BLaER1 (cell line): ENCODE measurements around the gene PARD3.
"Not testable (repeated sequence)": the region's sequence is repeated elsewhere in the genome, so short reads cannot be mapped to it uniquely, and the experiment has no call there.

Experiments used
- H3K27ac ChIP-seq: shearing (Covaris generic); formaldehyde crosslinking; 2 replicates; pipeline ENCODE4 v1.8.1; 2022
- H3K27me3 ChIP-seq: shearing (Covaris generic); formaldehyde crosslinking; 2 replicates; pipeline ENCODE4 v1.8.1; 2022
- H3K36me3 ChIP-seq: shearing (Covaris generic); formaldehyde crosslinking; 2 replicates; pipeline ENCODE4 v1.8.1; 2022
- H3K4me1 ChIP-seq: shearing (Covaris generic); formaldehyde crosslinking; 2 replicates; pipeline ENCODE4 v1.8.1; 2022
- H3K4me2 ChIP-seq: shearing (Covaris generic); formaldehyde crosslinking; 2 replicates; pipeline ENCODE4 v1.8.1; 2022
- H3K4me3 ChIP-seq: shearing (Covaris generic); formaldehyde crosslinking; 2 replicates; pipeline ENCODE4 v1.8.1; 2022
- H3K9ac ChIP-seq: shearing (Covaris generic); formaldehyde crosslinking; 2 replicates; pipeline ENCODE4 v1.8.1; 2022
- H3K9me3 ChIP-seq: shearing (Covaris generic); formaldehyde crosslinking; 2 replicates; pipeline ENCODE4 v1.8.1; 2022
- H4K20me1 ChIP-seq: shearing (Covaris generic); formaldehyde crosslinking; 2 replicates; pipeline ENCODE4 v1.8.1; 2022
- Cebpa-rat ChIP-seq: shearing (Covaris generic); IDR thresholded peaks from 2 replicates; pipeline ENCODE4 v1.8.1; 2022

PARD3 gene

GRCh38 chr10:34454590-34455261 lies 360.4 kb downstream of the PARD3 start:
- no peaks in the 10 kb centered on the region for H3K9me3 ChIP-seq
- no peak overlapping the region for H3K9ac ChIP-seq
- H3K27me3 ChIP-seq: no peaks in the 10 kb centered on the region
- H3K4me2 ChIP-seq: no peak overlapping the region
- no peaks in the 10 kb centered on the region for H3K4me1 ChIP-seq
- no peak overlapping the region for H3K4me3 ChIP-seq
- TF ChIP-seq Cebpa-rat: no peak
- no peak overlapping the region for H3K27ac ChIP-seq
- no peaks in the 10 kb centered on the region for H4K20me1 ChIP-seq
- peaks cover 5% of the 10 kb centered on the region; the same call in 1 of the 2 replicates for H3K36me3 ChIP-seq

DNA sequence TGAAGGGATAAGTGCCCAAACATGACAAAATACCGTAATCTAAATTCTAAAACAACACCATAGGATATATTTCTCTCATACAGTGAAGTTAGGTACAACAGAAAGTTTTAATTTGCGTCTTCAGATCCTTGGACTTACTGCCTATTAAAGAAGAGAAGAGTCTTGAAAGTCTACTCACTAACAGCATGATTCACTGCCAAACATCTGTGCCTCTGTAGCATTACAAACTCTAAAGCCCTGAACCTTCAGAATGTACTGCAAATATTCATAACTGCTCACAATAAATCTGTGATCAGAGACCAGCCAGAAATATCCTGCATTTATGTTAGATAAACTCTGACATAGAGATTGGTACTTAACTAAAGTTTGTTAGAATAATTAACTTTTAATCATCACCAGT lies 365.3 kb downstream of the PARD3 start:
- no peak for TF ChIP-seq Cebpa-rat

DNA sequence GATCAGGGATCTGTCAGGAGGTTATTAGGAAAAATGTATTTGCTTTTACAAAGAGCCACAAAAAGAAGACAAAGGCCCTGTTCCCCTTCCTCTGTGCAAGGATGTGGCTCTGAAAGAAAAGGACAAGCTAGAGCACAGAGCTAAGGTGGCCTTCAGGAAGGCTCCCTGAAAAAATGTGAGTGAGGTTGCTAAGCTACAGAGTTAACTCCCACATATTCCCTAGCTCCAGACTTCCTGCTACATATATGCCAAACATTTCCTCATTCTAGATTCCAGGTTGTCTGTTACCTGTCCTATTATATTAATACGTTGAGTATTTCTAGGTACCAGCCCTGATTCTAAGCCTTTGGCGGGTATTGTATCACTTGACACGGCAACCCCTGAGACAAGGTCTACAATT lies 369.0 kb downstream of the PARD3 start:
- Histone ChIP-seq H3K4me3 (no peak overlapping the region), H3K27ac (no peak overlapping the region), H3K4me2 (no peak overlapping the region), H4K20me1 (no peaks in the 10 kb centered on the region), H3K36me3 (peaks cover 8% of the 10 kb centered on the region; the same call in 1 of the 2 replicates), H3K4me1 (0 out of 2 replicates have a peak, but pooled peaks cover 6% of the 10 kb centered on the region), H3K27me3 (no peaks in the 10 kb centered on the region), H3K9me3 (no peaks in the 10 kb centered on the region), H3K9ac (no peak overlapping the region)
- TF ChIP-seq Cebpa-rat: no peak

More for the DNA sequence above, 365.3 kb downstream of the PARD3 start:
- Histone ChIP-seq H3K27me3 (no peaks in the 10 kb centered on the region), H3K4me2 (no peak overlapping the region), H3K9me3 (no peaks in the 10 kb centered on the region), H3K4me1 (0 out of 2 replicates have a peak, but pooled peaks cover 6% of the 10 kb centered on the region), H4K20me1 (no peaks in the 10 kb centered on the region), H3K9ac (no peak overlapping the region), H3K4me3 (no peak overlapping the region), H3K36me3 (no peaks in the 10 kb centered on the region; the same call in 1 of the 2 replicates), H3K27ac (no peak overlapping the region)

DNA sequence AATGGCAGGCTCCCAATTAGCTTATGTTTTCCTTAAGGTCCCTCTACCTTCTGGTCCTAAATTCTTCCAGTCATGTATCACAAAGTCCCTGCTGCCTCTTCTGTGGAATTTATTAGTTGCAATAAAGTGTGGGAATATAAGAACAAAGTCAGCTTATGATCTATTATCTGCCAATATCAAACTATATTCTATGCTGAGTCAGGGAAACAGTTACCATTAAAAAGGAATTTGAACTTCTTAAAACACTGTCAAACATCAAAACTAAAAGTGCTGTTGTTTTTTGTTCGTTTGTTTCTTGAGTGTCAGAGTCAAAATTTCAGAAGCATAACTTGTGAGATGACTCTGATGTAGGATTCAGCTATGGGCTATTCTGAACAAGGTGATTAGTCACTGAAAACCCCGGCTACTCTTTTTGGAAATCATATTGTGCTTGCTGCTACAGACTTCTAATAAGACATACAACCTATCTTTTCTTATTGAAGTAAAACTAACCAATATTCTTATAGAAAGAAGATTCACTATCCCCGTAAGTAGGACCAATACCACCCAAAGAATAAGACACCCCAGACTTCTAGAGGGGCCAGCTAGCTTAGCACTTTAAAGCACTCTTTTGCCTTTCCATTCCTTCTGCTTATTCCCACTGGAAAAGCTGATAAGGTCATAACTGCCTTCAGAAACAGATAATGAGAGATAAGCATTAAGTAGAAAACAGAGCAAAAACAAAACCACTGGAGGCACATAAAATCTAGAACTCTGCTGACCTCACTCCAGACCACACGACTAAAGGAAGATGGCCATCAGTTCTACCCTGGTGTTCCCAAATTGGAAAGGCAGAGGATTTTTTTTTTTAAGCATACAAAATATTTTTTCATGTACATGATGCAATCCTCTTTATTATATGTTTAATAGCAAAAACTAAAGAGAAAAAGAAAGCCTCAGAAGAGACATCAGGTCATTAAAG lies 370.6 kb downstream of the PARD3 start:
- Histone ChIP-seq H3K4me2 (no peak overlapping the region), H3K27ac (no peak overlapping the region), H3K4me3 (no peak overlapping the region), H3K27me3 (no peaks in the 10 kb centered on the region), H3K4me1 (0 out of 2 replicates have a peak, but pooled peaks cover 6% of the 10 kb centered on the region), H3K9ac (no peak overlapping the region), H3K36me3 (peaks cover 8% of the 10 kb centered on the region; the same call in 1 of the 2 replicates), H3K9me3 (no peaks in the 10 kb centered on the region), H4K20me1 (no peaks in the 10 kb centered on the region)
- TF ChIP-seq Cebpa-rat: no peak

GRCh38 chr10:34439386-34439785 lies 375.7 kb downstream of the PARD3 start:
- not testable (repeated sequence) for H3K4me2 ChIP-seq, H3K27ac ChIP-seq, H3K27me3 ChIP-seq, H3K4me3 ChIP-seq, H4K20me1 ChIP-seq, H3K9ac ChIP-seq, H3K36me3 ChIP-seq, H3K4me1 ChIP-seq, H3K9me3 ChIP-seq

DNA sequence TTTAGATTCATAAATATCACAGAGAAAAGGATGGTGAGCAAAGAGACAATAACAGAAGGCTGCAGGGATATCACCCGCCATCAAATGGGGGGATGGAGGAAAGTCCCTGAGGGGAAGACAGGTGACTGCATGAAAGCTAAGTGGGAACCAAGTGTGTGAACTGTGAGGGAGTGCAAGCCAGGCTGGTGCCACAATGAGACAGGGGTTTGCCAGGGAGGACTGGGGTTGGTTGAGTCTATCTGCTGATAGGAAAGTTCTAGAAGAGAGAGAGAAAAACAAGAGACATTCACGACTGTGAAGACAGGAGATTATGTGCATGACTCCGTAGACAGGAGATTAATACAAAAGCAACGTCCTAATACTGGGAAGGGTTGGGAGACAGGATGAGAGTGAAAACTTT lies 376.4 kb downstream of the PARD3 start:
- TF ChIP-seq Cebpa-rat: no peak
- Histone ChIP-seq H3K9me3 (no peaks in the 10 kb centered on the region), H4K20me1 (no peaks in the 10 kb centered on the region), H3K4me1 (no peaks in the 10 kb centered on the region), H3K27ac (no peak overlapping the region), H3K4me2 (no peak overlapping the region), H3K27me3 (no peaks in the 10 kb centered on the region), H3K4me3 (no peak overlapping the region), H3K36me3 (0 out of 2 replicates have a peak, but pooled peaks cover 4% of the 10 kb centered on the region), H3K9ac (no peak overlapping the region)

DNA sequence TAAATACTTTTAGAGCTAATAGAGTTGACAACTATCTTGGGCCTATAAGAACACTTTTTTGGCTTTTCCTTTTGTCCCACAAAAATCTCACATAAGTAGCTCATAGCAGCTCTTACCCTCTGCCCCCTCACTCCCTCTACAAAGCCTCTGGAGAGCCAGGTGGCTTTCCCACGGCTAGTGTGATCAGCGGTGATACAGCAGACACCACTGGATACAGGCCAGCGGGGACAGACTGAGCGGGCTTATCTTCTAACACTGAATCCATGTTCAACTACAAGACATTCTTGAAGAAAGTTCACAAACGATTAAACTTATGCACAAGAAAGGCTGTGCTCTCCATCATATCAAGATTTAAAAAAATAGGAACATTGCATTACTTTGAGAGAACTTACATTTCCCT lies 377.2 kb downstream of the PARD3 start:
- Histone ChIP-seq H3K27me3 (no peaks in the 10 kb centered on the region), H3K4me1 (no peaks in the 10 kb centered on the region)
- TF ChIP-seq Cebpa-rat: no peak

DNA sequence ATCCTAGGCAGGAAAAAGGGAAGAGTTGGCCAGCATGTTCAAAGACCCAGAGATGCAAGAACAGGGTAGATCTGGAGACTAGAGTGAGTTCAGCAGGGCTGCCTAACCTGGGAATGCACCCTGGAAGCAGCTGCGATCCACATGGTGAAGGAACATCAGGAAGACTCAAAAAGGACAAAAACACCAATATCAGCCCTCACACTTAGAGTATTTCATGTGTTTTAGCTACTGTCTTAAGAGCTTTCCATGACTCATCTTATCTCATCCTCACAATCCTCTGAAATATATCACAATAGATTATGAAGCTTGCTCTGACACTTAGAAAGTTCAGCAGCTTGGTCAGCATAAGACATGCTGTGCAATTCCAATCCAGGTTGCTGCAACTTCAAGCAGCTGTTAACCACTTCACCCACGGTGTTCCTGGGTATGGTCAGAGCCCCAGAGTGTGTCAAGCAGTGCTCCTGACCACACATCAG lies 380.9 kb downstream of the PARD3 start:
- Histone ChIP-seq H3K9ac (no peak overlapping the region), H3K4me3 (no peak overlapping the region), H3K4me2 (no peak overlapping the region), H3K4me1 (no peaks in the 10 kb centered on the region), H3K27ac (no peak overlapping the region), H3K36me3 (no peaks in the 10 kb centered on the region), H3K27me3 (no peaks in the 10 kb centered on the region), H3K9me3 (no peaks in the 10 kb centered on the region), H4K20me1 (no peaks in the 10 kb centered on the region)
- no peak for TF ChIP-seq Cebpa-rat

More for the DNA sequence above, 377.2 kb downstream of the PARD3 start:
- H3K36me3 ChIP-seq: no peaks in the 10 kb centered on the region
- H3K4me3 ChIP-seq: no peak overlapping the region
- no peaks in the 10 kb centered on the region for H3K9me3 ChIP-seq
- no peak overlapping the region for H3K4me2 ChIP-seq
- H4K20me1 ChIP-seq: no peaks in the 10 kb centered on the region
- H3K27ac ChIP-seq: no peak overlapping the region
- no peak overlapping the region for H3K9ac ChIP-seq

DNA sequence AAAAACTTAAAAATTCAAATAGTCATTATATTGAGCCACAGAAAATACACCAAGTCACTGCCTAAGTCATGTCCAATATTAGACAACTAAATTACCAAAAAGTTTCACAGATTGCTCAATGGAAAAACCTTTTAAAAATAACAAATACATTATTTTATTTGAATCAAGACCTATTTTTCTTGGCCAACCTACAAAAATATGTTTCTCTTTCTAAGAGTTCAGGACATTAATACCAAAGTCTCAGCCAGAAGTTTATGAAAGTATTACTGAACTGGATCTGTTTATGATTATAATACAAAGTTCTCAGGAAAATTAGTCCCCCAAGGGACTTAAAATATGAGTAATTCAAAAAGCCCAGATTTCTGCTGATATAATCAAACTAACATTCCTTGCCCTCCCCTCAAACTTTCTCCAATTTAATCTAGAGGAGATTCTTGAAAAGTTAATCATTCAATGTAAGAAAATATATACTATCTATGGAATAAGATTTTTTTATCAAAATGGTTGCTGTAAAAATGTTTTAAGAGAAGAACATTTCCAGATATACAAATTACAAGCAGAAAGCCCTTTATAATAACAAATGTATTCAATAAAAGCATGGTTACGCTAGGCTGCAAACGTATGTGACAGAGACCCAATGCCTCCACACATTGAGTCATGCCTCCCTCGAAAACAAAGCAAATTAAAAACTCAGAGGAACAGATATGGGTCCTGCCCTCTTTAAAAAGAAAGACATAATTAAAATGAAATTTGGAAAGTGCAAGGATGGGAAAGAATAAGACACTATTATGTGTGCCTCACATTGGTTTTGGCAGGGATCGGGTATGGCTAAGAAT lies 381.6 kb downstream of the PARD3 start:
- H3K4me3 ChIP-seq: no peak overlapping the region
- H3K9me3 ChIP-seq: no peaks in the 10 kb centered on the region
- H3K36me3 ChIP-seq: no peaks in the 10 kb centered on the region
- H3K9ac ChIP-seq: no peak overlapping the region
- H3K4me2 ChIP-seq: no peak overlapping the region
- H3K27ac ChIP-seq: no peak overlapping the region
- no peaks in the 10 kb centered on the region for H4K20me1 ChIP-seq
- H3K4me1 ChIP-seq: no peaks in the 10 kb centered on the region
- no peaks in the 10 kb centered on the region for H3K27me3 ChIP-seq
- no peak for TF ChIP-seq Cebpa-rat
